ENCODE data around the gene TMC4.

TMC4 gene

DNA sequence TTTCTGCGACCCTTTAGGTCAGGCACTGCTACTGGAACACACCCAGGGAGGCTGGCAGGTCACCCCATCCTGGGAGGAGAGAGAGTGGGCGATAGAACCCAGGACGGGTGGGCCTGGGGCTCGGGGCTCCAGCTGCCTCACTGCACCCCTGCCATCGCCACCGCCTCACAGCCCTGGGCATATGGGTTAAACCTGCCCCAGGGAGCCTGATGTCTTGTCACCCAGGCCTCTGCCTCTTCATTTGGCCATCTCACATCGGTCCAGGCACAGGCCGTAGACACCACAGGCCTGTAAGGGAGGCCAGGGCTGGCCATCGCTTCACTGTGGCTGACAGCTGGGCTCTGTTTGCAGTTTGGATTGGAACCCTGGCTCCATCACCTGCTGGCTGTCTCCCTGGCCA, 47.2 kb downstream of the TMC4 start:
- DNase-seq = no peak

DNA sequence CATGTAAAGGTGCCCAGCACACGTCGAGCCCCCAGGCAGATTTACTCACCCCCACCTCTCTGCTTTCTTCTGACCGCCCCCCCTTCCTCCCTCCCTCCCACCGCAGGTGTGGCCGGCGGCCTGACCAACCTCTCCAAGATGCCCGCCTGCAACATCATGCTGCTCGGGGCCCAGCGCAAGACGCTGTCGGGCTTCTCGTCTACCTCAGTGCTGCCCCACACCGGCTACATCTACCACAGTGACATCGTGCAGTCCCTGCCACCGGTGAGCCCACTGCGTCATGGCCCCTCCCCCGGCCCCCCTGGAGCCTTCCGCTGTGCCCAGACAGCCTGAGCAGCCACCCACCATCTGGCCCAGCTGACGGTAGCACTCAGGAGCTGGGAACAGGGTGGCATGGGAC, 48.6 kb downstream of the TMC4 start:
- no peak for DNase-seq

DNA sequence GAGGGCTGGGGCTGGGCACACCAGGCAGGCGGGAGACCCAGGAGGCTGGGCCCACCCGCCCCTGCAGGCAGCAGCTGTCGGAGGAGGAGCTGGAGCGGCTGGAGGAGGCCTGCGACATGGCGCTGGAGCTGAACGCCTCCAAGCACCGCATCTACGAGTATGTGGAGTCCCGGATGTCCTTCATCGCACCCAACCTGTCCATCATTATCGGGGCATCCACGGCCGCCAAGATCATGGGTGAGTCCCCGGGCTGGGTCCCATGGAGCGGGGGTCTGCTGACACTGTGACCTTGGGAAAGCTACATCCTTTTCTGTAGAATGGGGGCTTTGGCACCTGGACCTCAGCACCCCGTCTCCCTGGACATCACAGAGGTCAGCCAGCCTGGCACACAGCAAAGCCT, 49.3 kb downstream of the TMC4 start:
- no peak for DNase-seq

DNA sequence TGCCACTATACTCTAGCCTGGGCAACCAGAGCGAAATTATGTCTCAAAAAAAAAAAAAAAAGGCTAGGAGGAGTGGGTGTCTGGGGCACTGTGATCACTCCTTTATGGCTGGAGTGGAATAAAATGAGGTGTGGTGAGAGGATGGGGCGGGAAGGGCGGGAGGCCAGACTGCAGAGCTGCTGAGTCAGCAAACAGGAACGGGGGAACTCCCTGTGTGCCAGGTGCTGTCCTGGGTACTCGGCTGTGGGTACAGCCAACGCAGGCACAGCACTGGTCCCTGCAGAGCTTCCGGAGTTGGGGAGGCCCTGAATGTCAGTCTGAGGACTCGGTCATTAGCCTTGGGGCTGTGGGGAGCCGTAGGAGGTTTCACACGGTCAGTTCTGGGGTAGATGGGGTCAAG, 51.7 kb downstream of the TMC4 start:
- DNase-seq = no peak

DNA sequence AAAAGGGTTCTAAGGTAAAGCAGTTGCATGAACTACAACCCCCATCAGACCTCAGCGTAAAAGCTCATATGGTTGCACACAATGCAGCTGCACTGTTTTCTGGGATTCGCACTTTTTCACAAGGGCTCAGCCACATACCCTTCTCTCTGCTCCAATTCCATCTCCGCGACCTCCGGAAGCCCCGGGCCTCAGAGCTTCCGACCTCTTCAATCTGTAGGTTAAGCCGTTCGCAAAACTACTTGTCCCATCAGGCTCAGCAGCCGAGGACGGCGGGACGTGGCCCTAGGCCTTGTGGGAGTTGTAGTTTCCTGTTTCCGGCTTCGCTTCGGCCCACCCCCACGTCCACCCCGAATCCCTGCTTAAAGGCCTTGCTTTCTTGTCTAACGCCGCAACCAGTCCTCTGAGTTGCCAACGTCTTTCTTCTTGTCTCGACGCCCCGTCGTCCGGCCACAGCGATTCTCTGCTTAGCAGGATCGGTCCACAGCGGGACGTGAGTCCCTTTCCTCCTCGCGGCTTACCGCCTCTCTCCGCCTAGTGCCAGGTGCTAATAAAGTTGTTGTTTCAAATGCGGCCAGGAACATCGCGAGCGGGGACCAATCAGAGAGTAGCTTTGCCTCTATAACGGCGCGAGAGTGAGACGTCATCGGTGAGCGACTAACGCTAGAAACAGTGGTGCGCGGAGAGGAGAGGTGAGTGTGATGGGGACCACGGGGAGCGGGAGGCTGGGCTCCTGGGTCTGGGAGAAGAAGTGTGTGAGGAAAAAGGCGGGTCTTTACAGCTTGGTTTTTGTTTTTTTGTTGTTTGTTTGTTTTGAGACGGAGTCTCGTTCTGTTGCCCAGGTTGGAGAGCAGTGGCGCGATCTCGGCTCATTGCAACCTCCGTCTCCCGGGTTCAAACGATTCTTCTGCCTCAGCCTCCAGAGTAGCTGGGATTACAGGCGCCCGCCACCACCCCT, 57.6 kb downstream of the TMC4 start, which contains the start of the genes PRPF31 and TFPT:
TSS of gene PRPF31 (plus strand) at position 646 of the 955 bp plus-strand sequence. CDS start 2,525 bp downstream, outside the sequence.
TSS of gene TFPT (minus strand) at position 549 of the 955 bp plus-strand sequence. CDS start at position 161, 388 bp downstream.
- DNase-seq = peak; percentile 94 to 95

DNA sequence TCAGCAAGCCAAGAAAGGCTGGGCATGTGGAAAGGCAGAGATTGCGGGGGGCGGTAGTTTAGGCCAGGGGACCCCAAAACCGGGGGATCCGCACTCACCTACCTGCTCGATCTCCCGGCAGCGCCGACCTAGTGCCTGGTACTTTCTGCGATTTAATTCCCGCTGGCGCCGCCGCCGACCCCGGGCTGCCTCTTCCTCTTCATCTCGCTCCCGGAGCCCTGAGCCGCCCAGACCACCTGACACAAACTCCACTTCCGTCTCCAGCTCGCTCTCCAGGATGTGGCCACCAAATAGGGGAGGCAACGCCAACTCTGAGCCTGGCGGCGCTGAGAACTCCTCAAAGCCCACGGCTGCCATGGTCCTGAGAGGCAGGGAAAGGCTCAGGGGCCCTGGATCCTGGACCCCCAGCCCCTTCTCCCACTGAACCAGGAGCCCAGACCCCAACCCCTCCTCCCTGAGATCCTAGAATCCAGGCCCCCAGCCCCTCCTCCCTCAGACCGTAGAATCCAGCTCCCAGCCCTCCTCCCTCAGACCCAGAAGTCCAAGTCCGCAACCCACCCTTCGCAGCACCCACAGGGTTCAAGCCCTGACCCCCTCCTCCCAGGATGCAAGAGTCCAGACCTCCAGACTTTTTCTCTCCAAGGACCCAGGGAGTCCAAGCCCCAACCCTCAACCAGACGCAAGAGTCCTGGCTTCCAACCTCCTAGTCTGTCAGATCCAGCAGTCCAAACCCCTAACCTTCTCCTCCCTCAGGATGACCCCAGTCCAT, 58.4 kb downstream of the TMC4 start:
- peak in 1 of 2 donors; percentile 29 for DNase-seq
